ENCODE results near the gene IGFLR1. TPM values are rescaled to one million over a fixed set of nuclear protein-coding genes. Genes with fewer than 3 reads are reported as not detected.

The IGFLR1 gene
- total and polyA plus RNA-seq, 9 of the 15 experiments (the other 6 are each of a cell fraction or from before 2014, with no cell fraction given), result 1.0 to 14.3 (median 4.6) TPM

- TF ChIP-seq ZNF639 (CRISPR knock-in tag; conservative IDR thresholded peaks at IDR 0.05 in 1 of 2, IDR thresholded peaks at IDR 0.05 in 1 of 2) (peak in 1 of 2 experiments; percentile 2; a peak in 1 of 4 replicates), BMI1 (IDR thresholded peaks at IDR 0.05; ENCODE audit: low read length) (no peak), KLF6 (CRISPR knock-in tag; IDR thresholded peaks at IDR 0.05; ENCODE audit: borderline replicate concordance) (no peak), BCOR (IDR thresholded peaks at IDR 0.05) (no peak), POLR2G (IDR thresholded peaks at IDR 0.05; ENCODE audit: low read depth, low read length) (no peak), IRF2 (CRISPR knock-in tag; IDR thresholded peaks at IDR 0.05) (no peak), SRSF1 (IDR thresholded peaks at IDR 0.05; ENCODE audit: low read depth, low read length) (no peak), ZNF76 (CRISPR knock-in tag; IDR thresholded peaks at IDR 0.05; ENCODE audit: borderline replicate concordance) (no peak), DIDO1 (tag; IDR thresholded peaks at IDR 0.05; ENCODE audit: low read depth) (no peak), ZHX1 (conservative IDR thresholded peaks at IDR 0.05; ENCODE audit: low read length) (no peak)
- TF ChIP-seq, protein P1, sequence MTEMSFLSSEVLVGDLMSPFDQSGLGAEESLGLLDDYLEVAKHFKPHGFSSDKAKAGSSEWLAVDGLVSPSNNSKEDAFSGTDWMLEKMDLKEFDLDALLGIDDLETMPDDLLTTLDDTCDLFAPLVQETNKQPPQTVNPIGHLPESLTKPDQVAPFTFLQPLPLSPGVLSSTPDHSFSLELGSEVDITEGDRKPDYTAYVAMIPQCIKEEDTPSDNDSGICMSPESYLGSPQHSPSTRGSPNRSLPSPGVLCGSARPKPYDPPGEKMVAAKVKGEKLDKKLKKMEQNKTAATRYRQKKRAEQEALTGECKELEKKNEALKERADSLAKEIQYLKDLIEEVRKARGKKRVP (CRISPR knock-in tag; IDR thresholded peaks at IDR 0.05), result 0 out of 2 replicates have a peak, but pooled peaks have one; percentile 32
- TF ChIP-seq, protein P2, sequence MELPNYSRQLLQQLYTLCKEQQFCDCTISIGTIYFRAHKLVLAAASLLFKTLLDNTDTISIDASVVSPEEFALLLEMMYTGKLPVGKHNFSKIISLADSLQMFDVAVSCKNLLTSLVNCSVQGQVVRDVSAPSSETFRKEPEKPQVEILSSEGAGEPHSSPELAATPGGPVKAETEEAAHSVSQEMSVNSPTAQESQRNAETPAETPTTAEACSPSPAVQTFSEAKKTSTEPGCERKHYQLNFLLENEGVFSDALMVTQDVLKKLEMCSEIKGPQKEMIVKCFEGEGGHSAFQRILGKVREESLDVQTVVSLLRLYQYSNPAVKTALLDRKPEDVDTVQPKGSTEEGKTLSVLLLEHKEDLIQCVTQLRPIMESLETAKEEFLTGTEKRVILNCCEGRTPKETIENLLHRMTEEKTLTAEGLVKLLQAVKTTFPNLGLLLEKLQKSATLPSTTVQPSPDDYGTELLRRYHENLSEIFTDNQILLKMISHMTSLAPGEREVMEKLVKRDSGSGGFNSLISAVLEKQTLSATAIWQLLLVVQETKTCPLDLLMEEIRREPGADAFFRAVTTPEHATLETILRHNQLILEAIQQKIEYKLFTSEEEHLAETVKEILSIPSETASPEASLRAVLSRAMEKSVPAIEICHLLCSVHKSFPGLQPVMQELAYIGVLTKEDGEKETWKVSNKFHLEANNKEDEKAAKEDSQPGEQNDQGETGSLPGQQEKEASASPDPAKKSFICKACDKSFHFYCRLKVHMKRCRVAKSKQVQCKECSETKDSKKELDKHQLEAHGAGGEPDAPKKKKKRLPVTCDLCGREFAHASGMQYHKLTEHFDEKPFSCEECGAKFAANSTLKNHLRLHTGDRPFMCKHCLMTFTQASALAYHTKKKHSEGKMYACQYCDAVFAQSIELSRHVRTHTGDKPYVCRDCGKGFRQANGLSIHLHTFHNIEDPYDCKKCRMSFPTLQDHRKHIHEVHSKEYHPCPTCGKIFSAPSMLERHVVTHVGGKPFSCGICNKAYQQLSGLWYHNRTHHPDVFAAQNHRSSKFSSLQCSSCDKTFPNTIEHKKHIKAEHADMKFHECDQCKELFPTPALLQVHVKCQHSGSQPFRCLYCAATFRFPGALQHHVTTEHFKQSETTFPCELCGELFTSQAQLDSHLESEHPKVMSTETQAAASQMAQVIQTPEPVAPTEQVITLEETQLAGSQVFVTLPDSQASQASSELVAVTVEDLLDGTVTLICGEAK (IDR thresholded peaks at IDR 0.05), result peak; percentile 92
- TF ChIP-seq, protein P2 (CRISPR knock-in tag; IDR thresholded peaks at IDR 0.05), result no peak
Observed at GRCh38 chr19:35745328-35746086, 3.3 kb upstream of the IGFLR1 start, which contains the start of the genes PSENEN and U2AF1L4 (continued).
